HK-2 (cell line): ENCODE data around the gene MPPE1.
"Not testable (repeated sequence)": the region's sequence is repeated elsewhere in the genome, so short reads cannot be mapped to it uniquely, and the experiment has no call there.

ENCODE experiments used
- DNase-seq: peaks from one replicate; pipeline ENCODE4 v3.0.0-alpha.2; 2018; ENCODE audit not compliant: unreplicated experiment

The MPPE1 gene

GRCh38 chr18:11857177-11857887 lies 50.8 kb downstream of the MPPE1 start:
- DNase-seq = peak; percentile 82

DNA sequence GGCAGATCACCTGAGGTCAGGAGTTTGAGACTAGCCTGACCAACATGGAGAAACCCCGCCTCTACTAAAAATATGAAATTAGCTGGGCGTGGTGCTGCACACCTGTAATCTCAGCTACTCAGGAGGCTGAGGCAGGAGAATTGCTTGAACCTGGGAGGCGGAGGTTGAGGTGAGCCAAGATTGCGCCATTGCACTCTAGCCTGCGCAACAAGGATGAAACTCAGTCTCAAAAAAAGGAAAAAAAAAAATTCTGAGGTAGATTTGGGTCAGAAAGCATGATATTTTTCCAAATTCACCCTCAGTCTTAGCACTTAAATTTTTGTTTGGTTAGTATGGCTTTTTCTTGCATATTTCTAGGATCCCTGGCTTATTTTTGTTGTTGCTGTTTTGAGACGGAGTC lies 53.6 kb downstream of the MPPE1 start:
- not testable (repeated sequence) for DNase-seq

GRCh38 chr18:11851806-11852337 lies 56.2 kb downstream of the MPPE1 start:
- DNase-seq = peak; percentile 44

GRCh38 chr18:11851146-11851805 lies 56.8 kb downstream of the MPPE1 start, which contains the start of gene CHMP1B:
TSS of gene CHMP1B (plus strand) at chr18:11851413. CDS start at chr18:11851512, 99 bp downstream.
- DNase-seq = peak; percentile 90

- no peak for DNase-seq
These were observed 57.3 kb downstream of the MPPE1 start for GRCh38 chr18:11850821-11851145.

DNA sequence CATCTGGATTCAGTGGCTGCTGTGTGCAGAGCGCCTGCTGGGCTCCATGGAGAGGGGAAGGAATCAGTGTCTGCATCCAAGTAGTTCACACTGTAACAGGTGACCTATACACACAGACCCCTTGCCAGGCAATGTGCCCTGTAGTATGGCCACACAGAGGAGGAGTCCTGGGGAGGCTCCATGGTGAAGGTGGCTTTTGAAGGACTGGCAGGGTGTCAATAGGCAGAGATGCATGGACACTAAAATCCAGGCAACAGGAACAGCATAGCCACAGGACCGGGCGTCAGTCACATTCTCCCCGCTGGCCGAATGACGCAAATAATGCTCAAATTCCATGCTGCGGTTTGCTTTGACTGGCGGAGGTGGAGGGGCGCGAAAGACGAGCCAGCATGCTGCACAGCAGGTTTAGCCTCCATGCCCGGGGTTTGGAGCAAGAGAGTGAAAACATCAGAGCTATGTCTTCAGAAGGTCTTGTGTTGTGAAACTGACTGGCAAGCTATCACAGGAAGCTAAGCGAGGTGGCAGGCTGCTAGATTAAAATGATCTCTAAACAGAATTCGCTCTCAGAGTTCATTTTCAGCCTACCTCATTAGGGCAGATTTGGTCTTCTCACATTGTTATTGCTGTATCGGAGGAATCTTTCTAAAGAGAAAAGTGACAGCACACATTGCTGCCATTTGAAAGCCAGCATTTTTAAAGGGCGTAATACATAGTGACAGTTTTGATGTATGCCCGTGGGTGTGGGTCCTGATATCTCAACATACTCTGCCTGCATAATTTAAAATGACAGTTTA lies 58.1 kb downstream of the MPPE1 start:
- peak; percentile 68 for DNase-seq

DNA sequence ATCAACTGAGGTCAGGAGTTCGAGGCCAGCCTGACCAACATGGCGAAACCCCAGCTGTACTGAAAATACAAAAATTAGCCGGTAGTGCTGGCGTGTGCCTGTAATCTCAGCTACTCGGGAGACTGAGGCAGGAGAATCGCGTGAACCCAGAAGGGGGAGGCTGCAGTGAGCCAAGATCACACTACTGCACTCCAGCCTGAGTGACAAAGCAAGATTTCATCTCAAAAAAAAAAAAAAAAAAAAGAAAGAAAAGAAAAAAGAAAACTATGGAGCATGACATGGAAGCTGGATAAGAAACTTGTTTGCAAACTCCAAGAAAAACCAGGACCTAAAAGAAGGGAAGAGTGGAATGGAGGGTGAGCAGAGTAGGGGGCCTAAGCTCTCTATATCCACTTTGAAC lies 58.8 kb downstream of the MPPE1 start:
- no peak for DNase-seq

- DNase-seq = no peak
These were observed 60.3 kb downstream of the MPPE1 start for GRCh38 chr18:11847811-11848210.

DNA sequence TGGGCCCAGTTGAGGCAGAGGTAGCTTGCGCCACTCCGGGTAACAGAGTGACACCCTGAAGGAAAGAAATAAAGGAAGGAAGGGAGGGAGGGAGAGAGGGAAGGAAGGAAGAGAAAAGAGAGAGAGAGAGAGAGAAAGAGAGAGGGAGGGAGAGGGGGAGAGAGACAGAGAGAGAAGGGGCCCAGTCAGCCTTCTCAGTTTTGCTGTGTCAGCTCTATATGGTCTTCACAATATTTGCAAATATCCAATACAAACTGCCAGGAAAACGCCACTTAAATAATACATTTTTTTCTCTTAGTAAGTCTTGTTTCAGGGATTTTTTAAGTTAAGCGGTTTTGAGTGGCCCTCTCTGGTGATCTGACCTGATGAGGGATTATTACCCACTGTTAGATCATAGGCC lies 62.5 kb downstream of the MPPE1 start:
- DNase-seq = no peak

- DNase-seq = no peak
These were observed 63.7 kb downstream of the MPPE1 start for GRCh38 chr18:11844436-11844835.

DNA sequence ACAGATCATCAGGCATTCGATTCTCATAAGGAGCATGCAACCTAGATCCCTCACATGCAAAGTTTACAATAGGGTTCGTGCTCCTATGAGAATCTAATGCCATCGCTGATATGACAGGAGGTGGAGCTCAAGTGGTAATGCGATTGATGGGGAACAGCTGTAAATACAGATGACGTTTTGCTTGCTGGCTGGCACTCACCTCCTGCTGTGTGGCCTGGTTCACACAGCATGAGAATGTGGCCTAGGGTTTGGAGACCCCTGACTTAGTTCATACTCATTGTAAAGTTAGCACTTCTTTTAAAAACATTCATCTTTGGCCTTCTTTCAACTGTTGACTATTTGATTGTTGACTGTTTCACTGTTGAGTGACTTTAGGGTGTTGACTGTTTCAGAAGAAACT lies 65.6 kb downstream of the MPPE1 start:
- DNase-seq = no peak

DNA sequence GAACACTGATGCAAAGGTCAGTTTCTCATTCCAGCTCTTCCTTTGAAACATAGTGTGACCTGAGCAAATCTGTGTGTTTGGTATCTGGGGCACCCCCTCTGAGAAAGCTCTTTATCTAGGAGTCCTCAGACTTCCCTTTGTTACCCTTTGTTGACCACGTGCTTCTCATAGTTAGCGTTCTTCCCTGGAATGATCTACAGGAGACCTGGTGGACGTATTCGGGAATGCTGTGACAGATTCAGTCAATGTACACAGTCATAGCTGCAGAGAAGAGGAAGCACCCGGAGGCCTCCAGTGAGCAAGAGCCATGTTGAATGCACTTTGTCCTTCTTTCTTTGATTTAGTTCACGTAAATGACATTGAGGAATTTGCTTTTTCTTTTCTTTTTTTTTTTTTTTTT lies 67.6 kb downstream of the MPPE1 start:
- DNase-seq = no peak

DNA sequence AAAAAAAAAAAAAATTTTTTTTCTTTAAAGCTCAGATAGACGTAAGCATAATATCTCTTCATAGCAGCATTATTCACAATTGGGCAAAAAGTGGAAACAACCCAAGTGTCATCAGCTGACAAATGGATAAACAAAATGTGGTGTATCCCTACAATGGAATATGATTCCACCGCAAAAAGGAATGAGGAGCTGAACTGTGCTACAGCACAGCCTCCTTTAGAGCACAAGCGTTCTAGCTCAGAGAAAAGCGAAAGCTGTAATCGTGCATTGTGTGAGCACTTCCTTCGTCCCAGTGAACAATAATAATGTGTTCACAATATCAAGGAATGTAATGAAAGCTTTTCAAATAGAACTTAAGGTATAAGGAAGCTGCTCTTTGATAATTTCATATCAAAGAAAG lies 68.6 kb downstream of the MPPE1 start:
- DNase-seq = no peak

GRCh38 chr18:11834772-11835171 lies 73.3 kb downstream of the MPPE1 start:
- DNase-seq = no peak
